ENCODE data around the gene EHF.

DNA sequence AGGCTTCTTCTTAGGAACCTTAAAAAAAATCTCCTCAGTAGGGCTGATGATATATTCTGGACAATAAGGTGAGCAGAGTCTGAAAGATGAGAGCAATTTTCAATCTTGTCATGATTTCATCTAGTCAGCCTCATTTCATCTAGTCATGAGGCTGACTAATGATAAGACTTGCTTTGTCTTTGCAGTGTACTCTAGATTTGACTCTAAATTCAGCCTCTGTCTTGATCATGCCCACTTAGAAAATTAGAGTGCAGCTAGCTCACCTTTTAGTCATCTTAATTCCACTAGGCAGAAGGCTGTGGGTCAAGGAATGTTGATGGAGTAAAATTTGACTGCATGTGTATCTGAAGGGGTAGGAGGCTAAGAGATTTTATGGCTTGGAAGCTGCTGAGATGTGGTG is 5.5 kb downstream of the EHF start:
- TF ChIP-seq, protein P1, sequence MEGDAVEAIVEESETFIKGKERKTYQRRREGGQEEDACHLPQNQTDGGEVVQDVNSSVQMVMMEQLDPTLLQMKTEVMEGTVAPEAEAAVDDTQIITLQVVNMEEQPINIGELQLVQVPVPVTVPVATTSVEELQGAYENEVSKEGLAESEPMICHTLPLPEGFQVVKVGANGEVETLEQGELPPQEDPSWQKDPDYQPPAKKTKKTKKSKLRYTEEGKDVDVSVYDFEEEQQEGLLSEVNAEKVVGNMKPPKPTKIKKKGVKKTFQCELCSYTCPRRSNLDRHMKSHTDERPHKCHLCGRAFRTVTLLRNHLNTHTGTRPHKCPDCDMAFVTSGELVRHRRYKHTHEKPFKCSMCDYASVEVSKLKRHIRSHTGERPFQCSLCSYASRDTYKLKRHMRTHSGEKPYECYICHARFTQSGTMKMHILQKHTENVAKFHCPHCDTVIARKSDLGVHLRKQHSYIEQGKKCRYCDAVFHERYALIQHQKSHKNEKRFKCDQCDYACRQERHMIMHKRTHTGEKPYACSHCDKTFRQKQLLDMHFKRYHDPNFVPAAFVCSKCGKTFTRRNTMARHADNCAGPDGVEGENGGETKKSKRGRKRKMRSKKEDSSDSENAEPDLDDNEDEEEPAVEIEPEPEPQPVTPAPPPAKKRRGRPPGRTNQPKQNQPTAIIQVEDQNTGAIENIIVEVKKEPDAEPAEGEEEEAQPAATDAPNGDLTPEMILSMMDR (IDR thresholded peaks at IDR 0.05), result no peak
- TF ChIP-seq, protein P2, sequence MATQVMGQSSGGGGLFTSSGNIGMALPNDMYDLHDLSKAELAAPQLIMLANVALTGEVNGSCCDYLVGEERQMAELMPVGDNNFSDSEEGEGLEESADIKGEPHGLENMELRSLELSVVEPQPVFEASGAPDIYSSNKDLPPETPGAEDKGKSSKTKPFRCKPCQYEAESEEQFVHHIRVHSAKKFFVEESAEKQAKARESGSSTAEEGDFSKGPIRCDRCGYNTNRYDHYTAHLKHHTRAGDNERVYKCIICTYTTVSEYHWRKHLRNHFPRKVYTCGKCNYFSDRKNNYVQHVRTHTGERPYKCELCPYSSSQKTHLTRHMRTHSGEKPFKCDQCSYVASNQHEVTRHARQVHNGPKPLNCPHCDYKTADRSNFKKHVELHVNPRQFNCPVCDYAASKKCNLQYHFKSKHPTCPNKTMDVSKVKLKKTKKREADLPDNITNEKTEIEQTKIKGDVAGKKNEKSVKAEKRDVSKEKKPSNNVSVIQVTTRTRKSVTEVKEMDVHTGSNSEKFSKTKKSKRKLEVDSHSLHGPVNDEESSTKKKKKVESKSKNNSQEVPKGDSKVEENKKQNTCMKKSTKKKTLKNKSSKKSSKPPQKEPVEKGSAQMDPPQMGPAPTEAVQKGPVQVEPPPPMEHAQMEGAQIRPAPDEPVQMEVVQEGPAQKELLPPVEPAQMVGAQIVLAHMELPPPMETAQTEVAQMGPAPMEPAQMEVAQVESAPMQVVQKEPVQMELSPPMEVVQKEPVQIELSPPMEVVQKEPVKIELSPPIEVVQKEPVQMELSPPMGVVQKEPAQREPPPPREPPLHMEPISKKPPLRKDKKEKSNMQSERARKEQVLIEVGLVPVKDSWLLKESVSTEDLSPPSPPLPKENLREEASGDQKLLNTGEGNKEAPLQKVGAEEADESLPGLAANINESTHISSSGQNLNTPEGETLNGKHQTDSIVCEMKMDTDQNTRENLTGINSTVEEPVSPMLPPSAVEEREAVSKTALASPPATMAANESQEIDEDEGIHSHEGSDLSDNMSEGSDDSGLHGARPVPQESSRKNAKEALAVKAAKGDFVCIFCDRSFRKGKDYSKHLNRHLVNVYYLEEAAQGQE (IDR thresholded peaks at IDR 0.05; ENCODE audit: insufficient read depth in 1 of 2, low read depth in 2 of 2, low read length in 1 of 2), result no peak
